HG03139 (cell line): ENCODE data around the gene SNCA.

ENCODE experiments used
- ATAC-seq: cut with Tn5 transposase; IDR thresholded peaks from one replicate; pipeline ENCODE4 v1.9.1; 2021; ENCODE audit not compliant: unreplicated experiment

The SNCA gene

DNA sequence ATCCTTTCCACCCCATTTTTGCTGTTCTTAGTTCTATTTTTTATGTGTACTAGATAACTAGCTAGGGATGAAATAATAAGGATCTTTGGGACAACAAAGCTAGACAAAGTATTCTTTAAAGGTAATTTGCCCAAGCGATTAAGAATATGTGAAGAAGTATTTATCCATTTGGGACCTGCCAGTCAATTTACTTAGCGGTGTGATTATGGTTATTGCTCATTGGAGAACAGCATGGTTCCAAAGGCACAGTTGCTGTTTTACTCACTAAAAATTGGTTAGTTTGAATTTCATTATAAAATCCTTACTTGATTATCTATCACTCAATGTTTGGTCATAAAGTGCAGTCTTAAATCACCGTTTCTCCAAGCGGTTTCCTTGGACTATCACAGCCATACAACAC lies 124.1 kb downstream of the SNCA start:
- no peak for ATAC-seq

DNA sequence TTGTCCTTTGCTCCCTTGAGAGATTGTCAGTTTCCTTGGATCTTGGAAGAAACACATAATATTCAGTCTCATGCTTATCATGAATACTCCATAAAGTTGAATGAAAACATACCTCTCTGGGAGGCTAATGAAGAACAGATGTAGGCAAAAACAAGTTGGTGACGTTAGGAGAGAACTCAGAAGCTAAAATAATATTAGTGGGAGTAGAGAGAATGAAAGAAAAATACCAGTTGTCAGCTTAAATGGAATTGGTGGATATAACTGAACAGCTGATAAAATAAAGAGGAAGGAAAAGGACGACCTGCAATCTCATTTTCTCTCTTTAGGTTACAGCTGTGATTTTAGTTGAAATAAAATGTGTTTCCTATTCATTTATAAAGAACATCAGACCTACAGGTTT lies 124.8 kb downstream of the SNCA start:
- ATAC-seq, result no peak

DNA sequence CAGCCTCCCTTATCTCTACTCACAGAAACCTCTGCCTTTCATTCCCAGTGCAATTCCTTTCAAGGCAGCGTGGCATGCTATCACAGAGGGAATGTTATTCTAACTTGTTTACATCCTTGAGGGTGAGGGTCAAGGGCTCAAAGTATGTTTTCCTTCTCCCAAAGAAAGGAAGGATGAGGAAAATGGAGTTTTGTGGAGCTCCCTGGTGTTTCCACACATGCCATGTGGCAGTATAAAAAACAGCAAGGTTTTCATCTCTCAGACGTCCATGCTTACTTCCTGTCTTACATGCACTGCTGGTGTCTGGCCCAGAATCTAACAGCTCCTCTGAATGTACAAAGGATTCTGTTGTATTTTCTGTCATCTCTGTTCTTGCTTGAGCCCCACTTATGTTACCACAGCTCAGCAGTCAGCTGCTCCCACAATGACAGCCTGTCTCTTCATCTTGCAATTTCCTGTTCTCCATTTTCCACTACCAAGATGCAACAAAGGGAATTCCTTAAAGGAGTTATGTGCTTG lies 128.0 kb downstream of the SNCA start:
- ATAC-seq, result no peak

DNA sequence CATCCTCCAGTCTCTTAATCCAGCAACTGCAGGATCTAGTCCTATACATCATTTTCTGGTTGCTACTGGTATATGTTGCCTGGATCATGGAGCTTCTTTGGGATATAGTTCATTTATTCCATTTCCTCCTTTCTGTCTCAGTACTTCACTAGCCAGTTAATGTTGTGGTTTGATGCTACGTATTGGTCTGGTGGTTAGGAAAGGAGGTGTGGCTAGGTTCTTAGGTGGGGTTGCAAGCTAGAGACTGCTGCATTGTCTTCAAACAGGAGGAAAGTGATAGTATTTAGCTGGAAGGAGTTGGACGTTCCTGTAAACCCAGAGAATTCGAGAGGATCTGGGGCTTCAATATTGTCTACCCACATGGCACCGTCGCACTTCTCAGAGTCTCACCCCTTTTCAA lies 129.5 kb downstream of the SNCA start:
- ATAC-seq, result no peak

DNA sequence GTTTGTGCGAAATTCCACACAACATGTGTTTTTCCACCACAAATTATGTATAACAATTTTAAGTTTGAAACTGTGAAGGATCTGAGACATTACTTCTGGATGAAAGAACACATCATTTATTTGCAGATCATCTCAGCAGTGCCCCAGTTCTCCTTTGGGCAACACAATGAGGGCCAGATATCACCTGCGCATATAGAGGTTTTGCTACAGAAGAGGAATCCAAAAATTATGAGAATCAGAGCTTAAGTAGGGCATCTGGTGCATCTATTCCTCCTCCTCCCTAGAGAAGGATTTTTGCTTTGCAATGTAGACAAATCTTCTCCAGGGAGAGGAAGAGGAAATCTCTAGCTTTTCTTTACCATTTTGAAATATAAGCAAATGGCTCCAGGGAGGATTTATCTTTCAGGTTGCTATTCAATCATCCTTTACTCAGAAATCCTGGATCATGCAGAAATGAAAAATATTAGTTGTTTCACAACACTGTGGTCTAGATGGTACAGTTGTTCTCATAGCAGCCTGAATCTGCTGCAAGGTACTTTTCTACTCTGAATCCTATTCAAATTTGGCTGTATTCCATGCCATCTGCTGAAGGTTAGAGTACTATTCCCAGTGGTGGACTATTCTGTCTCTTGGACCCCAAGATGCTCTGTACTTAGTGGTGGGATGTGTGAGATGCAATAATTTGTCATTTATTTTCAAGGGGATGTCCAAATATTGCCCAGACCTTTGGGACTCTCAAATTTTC lies 132.1 kb downstream of the SNCA start:
- ATAC-seq, result no peak

DNA sequence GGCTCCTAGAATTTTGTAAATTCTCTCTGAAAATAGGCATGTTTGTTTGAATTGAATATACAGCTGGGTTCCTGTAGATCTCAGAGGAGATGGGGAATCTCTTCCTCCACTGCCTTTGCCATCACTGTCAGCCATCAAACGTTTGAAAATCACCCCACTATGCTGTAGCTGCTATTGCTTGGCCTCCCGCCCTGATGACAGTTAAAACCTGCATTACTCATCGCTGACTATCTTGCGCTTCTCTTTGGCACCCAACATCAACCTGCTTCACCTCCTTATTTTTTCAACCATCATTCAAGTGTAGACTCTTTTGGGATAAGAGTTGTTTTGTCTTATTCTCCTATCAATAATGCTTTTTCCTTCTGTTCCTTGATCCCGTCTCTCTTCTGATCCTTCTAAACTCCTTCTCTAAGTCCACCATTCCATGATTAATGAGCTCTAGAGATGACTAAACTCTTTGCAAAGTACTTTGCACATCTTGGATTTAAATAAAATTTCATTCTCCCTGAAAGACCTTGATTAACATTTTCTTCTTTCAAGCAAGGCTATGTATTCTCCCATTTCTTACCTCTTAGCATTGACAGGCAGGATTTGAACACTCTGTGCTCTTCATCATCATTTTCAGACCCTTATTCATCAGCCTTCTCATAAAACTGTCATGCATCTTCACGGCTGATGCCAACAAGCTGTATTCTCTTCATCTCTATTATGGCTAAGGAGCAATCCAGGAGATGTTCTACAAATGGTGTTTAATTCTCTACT lies 133.0 kb downstream of the SNCA start:
- ATAC-seq, result no peak

DNA sequence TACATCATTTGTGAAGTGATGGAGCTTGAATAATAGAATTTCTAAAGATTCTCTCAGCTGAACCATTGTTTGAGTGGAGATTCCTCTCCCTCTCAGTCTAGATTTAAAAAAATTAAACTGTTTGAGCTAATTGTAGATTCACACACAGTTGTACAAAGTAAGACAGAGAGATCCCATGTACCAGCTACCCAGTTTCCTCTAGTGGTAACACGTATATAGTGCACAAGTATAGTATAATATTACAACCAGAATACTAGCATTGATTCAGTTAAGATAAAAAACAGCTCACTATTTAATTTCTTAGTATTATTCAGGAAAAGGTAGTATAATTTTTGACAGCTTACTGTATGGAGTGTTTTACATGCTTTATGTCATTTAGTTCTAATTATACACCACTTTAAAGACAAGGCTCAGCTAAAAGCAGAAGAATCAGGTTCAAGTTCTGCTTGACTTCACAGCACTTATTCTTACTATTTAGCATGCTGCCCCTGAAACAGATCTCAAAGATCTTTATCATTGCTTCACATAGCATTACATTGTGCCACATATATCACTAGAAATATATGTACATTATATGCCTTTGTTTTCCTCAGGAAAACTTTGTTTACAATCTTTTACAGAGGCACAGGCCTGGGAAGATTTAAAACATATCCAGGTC lies 136.1 kb downstream of the SNCA start:
- no peak for ATAC-seq

DNA sequence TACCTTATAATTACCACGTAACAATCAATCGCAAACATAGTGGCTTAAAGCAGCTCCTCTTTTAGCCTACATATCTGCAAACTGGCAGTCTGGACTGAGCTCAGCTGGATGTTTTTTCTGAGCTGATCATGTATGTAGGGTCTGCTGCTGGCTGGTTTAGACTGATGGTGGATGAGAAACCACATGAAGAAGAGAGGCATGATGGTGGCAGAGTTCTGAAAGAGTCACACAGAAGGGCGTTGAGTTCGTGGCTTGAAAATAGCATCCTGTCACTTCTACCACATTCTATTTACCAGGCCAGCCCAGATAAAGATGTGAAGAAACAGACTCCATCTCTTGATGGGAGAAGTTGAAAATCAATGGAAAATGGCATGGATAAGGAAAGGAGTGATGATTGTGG lies 151.3 kb downstream of the SNCA start:
- ATAC-seq, result no peak

DNA sequence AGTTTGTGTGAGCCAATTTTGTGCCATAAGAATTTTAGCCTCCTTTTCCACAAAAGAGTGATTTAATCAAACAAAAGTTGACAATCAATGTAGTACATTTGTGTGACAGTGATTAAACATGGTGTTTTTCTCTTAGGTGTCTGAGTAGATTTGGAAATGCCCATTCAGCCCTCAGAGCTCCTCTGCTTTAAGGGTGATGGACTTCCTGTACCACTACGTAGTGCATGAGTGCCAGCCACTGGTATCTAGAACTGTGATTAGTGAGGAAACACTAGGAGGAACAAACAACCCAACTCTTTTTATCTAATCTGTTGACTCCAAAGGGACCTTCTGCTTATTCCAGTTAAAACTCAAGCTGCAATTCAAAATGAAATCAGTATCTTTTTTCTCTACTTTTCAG lies 151.7 kb downstream of the SNCA start:
- no peak for ATAC-seq

DNA sequence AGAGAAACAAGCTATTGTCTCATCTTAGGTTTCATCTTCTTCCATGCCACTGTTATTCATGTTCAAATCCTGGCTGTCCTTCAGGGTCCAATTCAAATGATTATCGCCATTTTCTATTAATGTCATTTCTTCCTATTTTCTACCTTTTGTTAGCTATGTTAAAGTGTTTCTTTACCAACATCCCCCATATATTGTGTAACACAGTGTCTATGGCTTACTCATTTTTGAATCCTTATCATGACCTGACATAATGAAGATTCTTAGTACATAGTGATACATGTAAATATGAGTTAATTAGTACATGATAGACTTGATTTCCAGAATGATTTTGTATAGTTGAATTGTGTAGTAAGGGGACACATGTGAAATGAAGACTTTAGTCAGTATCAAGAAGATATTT lies 152.4 kb downstream of the SNCA start:
- ATAC-seq, result no peak

DNA sequence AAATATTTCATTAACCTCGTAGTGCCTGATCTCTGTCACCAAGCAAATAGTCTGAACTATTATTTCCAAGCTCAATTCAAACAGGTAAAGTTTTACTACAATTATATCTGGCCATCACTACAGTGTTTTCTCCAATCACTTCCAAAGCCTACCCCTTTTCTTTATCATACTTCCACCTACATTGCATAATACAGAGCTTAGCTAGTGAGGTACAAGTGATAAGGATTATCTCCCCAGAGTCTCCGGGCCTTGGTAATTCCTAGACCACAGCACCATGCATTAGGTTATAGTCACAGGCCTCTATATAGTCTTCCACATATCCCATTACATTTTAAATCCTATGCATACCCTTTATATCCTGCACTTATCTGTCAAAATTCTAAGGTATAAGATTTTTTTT lies 154.2 kb downstream of the SNCA start:
- no peak for ATAC-seq

DNA sequence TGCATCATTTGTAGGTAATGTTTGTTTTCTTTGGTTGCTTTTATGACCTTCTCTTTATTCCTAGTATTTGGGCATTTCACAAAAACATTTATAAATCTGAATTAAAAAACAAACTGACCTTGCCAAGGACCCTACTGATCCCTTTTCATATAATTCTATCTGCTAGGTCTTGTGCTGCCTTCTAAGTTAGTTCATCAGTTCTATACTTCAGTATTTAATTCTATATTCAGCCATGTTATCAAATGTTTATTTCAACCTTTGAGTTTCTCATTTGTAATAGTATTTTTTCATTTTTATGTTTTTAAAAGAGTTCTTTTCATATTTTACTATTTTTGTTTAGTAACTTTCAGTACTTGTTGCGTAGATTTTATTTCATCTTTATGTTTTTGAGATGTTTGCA lies 155.3 kb downstream of the SNCA start:
- no peak for ATAC-seq

DNA sequence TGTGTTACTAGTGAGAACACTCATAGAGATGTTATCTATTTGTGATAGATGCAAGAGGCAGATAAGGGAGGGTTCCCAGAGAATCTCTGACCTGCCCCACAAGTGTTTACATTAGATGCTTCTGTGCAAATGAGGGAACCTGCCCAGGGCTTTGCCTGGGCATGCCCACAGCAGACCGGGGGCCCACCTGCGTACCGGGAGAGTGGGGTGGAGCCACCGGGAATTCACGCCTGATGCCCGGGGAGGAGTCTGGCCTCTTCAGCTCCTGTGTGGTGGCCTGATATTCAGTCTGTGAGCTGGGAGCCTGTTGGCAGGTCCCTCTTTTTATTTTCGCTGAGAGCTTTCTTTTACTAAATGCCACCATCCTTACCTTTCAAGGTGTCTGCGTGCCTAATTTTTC lies 155.7 kb downstream of the SNCA start:
- ATAC-seq, result no peak

DNA sequence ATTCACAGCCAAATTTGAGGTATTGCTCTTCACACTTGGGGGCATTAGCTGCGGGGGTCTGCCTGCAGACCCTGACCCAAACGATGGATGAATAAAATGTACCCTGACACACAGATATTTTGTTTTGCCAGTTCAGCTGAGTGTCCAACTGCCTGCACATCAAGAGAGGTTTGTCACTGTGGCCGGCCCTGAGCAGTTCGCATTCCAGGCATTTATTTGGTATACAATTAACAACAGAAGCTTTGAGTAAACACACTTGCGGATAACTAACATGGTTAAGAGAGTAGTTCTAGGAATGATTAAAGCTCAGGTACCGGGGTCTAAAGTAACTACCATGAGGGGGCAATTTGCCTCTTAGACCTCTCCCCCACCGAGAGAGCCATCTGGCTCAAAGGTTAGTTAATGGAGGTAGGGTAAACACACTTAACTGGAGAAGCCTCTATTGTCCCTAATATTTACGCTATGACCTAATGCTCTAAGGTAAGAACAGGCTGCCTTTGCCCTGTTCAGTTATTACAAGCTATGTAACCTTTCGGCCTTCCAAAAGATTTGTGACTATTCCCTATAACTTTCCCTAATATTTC lies 162.0 kb downstream of the SNCA start:
- ATAC-seq, result no peak
